Measurements from ENCODE around the gene KRTAP5-5.
A peak's percentile ranks its signal among the peaks of the same experiment; 100 is the strongest.

KRTAP5-5 gene

GRCh38 chr11:1650034-1650917 is 20.7 kb downstream of the KRTAP5-5 start:
- DNase-seq (ENCODE audit: low read depth) = no peak
- in situ Hi-C loops (cut with HindIII; ENCODE audit: low sequenced_read_pairs) = no loop called here
- TF ChIP-seq, protein P1, sequence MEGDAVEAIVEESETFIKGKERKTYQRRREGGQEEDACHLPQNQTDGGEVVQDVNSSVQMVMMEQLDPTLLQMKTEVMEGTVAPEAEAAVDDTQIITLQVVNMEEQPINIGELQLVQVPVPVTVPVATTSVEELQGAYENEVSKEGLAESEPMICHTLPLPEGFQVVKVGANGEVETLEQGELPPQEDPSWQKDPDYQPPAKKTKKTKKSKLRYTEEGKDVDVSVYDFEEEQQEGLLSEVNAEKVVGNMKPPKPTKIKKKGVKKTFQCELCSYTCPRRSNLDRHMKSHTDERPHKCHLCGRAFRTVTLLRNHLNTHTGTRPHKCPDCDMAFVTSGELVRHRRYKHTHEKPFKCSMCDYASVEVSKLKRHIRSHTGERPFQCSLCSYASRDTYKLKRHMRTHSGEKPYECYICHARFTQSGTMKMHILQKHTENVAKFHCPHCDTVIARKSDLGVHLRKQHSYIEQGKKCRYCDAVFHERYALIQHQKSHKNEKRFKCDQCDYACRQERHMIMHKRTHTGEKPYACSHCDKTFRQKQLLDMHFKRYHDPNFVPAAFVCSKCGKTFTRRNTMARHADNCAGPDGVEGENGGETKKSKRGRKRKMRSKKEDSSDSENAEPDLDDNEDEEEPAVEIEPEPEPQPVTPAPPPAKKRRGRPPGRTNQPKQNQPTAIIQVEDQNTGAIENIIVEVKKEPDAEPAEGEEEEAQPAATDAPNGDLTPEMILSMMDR (IDR thresholded peaks at IDR 0.05; ENCODE audit: low read depth, low read length, missing control alignments) = no peak
- H3K4me3 ChIP-seq (ENCODE audit: low read depth, low read length) = no peak overlapping the region

DNA sequence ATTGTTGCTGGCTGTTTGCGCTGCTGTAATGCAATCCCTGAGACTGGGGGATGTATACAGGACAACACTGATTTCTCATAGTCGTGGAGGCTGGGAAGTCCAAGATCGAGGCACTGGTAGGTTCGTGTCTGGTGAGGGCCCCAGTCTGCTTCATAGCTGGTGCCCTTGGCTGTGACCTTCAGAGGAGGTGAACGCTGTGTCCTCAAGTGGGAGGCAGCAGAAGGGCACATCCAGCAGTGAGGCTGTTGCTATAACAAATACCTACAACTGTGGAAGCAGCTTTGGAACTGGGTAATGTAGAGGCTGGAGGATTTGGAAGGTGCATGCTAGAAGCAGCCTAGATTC is 21.3 kb downstream of the KRTAP5-5 start:
- no peak overlapping the region for H3K4me3 ChIP-seq (ENCODE audit: low read depth, low read length)
- in situ Hi-C loops (cut with HindIII; ENCODE audit: low sequenced_read_pairs) = no loop called here
- TF ChIP-seq, protein P1 (IDR thresholded peaks at IDR 0.05; ENCODE audit: low read depth, low read length, missing control alignments) = no peak
- no peak for DNase-seq (ENCODE audit: low read depth)

DNA sequence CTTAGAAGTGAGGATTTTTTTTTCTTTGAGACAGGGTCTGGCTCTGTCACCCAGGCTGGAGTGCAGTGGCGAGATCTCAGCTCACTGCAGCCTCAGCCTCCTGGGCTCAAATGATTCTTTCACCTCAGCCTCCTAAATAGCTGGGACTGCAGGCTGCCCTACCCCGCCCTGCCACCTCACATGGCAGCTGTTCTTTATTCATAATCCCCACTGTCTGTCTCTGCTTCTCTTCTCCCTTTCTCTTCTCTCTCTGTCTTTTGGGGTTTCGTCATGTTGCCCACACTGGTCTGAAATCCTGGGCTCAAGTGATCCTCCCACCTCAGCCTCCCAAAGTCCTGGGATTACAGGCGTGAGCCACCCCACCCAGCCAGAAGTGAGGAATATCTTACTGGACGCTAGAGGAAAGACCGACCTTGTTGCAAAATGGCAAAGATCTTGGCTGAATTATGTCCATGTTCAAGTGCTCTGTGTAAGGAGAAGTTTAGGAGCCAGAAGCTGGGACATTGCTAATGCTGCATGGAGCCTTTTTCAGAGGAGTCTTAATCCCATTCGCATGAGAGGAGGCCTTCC is 21.9 kb downstream of the KRTAP5-5 start:
- in situ Hi-C loops (cut with HindIII; ENCODE audit: low sequenced_read_pairs) = no loop called here
- H3K4me3 ChIP-seq (ENCODE audit: low read depth, low read length) = no peak overlapping the region
- DNase-seq (ENCODE audit: low read depth) = no peak
- TF ChIP-seq, protein P1 (IDR thresholded peaks at IDR 0.05; ENCODE audit: low read depth, low read length, missing control alignments) = no peak

GRCh38 chr11:1652026-1652425 is 22.5 kb downstream of the KRTAP5-5 start:
- in situ Hi-C loops (cut with HindIII; ENCODE audit: low sequenced_read_pairs) = no loop called here
- no peak overlapping the region for H3K4me3 ChIP-seq (ENCODE audit: low read depth, low read length)
- TF ChIP-seq, protein P1 (IDR thresholded peaks at IDR 0.05; ENCODE audit: low read depth, low read length, missing control alignments) = no peak
- no peak for DNase-seq (ENCODE audit: low read depth)

- in situ Hi-C loops (cut with HindIII; ENCODE audit: low sequenced_read_pairs) = no loop called here
- no peak for DNase-seq (ENCODE audit: low read depth)
- TF ChIP-seq, protein P1 (IDR thresholded peaks at IDR 0.05; ENCODE audit: low read depth, low read length, missing control alignments) = no peak
- H3K4me3 ChIP-seq (ENCODE audit: low read depth, low read length) = no peak overlapping the region
These were observed 22.8 kb downstream of the KRTAP5-5 start for GRCh38 chr11:1652442-1652770.

DNA sequence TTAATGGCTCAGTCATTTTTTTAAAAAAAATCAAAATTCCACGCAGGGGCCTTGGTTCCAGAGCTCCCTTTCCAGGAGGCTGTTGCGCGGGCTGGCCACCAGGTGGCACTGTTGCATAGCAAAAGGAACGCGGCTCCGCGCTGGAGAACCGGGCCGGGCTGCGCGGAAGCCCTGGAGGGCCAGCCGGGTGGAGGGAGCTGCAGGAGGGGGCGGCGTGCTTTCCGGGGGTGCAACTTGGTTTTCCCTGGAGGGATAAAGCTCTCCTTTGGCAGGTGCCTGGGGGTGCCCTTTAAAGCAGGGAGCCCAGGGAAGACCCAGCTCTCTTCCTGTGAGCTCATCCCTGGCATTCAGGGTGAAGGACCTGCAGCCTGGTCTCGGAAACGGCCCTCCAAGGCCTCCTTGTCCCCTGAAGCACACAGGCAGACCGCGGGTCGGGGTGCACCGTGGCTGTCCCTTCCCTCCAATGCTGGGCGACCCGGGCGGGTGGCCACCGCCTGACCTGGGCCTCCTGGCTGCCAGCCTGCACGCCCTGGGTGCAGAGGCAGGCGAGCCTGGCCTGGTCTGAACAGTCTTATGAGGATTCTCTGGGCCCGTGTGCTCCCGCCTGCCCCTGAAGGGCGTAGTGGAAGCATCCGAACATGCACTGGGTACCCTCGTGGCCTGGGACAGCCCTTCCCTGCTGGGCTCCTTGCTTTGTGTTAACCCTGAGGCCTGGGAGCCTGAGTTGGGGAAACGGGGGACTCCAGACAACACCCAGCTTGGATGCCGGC is 23.4 kb downstream of the KRTAP5-5 start:
- H3K4me3 ChIP-seq (ENCODE audit: low read depth, low read length) = no peak overlapping the region
- DNase-seq (ENCODE audit: low read depth) = no peak
- in situ Hi-C loops (cut with HindIII; ENCODE audit: low sequenced_read_pairs) = no loop called here
- TF ChIP-seq, protein P1 (IDR thresholded peaks at IDR 0.05; ENCODE audit: low read depth, low read length, missing control alignments) = peak; percentile 94
